C4-2B (cell line): Measurements from ENCODE around the gene FKBP6.

ENCODE experiments used
- CTCF ChIP-seq: fragments of 450-650 bp; conservative IDR thresholded peaks from 2 replicates; pipeline ENCODE4 v1.5.1; 2017; ENCODE audit warnings: mild to moderate bottlenecking
- ZFX ChIP-seq: fragments of 450-650 bp; IDR thresholded peaks from 2 replicates; pipeline ENCODE4 v1.6.1; 2017

GRCh38 chr7:73308665-73309214 is 19.2 kb upstream of the FKBP6 start, which contains the start of gene NSUN5:
- no peak for TF ChIP-seq CTCF
- 0 out of 2 replicates have a peak, but pooled peaks have one; percentile 4 for TF ChIP-seq ZFX
